ENCODE data around the gene GRID2. TPM values are rescaled to one million over a fixed set of nuclear protein-coding genes. Genes with fewer than 3 reads are reported as not detected.
"Not testable (repeated sequence)": the region's sequence is repeated elsewhere in the genome, so short reads cannot be mapped to it uniquely, and the experiment has no call there.

Gene GRID2
- polyA plus RNA-seq, 3 donors: 3.3 to 6.3 (median 4.8) TPM

DNA sequence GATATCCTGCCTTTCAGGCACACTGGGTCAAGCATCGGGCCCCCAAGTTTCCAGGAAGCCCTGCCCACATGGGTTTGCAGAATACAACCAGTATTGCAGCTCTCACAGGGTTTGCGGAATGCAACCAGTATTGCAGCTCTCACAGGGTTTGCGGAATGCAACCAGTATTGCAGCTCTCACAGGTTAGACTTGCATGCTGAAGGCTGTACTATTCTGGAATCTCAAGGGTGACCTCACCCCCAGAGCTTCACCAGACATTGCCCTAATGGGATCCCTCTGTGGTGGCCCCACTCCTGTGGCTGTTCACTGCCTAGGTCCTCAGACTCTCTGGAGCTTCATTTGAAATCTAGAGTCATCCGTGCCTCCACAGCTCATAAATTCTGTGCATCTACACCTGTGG, 884.1 kb downstream of the GRID2 start:
- DNase-seq (ENCODE audit: extremely low read depth in 1 of 11, low read depth in 9 of 11, low spot score in 4 of 11): no peak

DNA sequence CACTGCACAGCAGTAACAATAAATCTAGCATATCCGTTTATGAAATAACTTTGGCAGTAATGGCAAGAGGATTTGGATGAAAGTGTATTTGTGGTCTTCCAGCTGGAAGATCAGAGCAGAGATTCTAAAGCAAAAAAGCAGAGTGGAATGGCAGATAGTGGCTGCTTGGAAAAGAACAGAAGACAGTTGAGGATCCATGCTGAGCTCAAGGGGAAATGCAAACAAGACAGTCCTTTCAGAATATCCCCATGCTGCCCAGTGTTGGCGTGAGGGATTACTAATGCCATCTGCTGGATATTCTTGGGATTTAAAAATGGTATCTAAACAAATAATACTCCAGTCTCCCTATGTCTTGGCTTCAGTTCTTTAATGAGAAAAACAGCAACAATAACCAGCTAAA, 895.7 kb downstream of the GRID2 start:
- peak in 7 of 11 donors; percentile 13 to 46 (median 31) for DNase-seq (ENCODE audit: extremely low read depth in 1 of 11, low read depth in 9 of 11, low spot score in 4 of 11)

DNA sequence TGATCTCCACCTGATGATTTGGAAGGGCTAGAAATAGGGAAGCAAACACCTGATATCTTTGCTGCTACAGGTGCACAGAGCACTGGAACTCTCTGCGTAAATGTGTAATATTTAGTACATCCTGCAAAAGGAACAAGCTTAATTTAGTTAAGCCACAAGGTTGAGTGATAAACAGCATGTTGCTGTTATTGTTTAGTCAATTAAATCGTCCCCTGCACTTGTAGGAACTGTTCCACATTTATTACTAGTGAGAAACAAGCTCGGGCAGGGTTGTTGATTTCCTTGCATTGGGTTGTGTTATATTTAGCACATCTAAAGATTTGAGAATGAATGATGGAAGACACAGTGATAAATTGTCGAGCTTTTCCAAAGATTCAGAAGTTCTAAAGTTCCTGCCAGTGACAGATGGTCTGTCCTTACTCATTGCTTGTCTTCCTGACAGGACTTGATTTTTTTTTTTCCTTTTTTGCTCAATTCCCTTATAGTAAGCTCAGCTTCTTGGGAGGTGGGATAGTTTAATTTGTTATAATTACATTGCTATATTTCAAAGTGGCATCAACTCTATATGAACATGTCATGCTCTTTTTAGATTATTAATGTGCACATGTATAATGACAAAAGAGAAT, 897.8 kb downstream of the GRID2 start:
- no peak for DNase-seq (ENCODE audit: extremely low read depth in 1 of 11, low read depth in 9 of 11, low spot score in 4 of 11)

DNA sequence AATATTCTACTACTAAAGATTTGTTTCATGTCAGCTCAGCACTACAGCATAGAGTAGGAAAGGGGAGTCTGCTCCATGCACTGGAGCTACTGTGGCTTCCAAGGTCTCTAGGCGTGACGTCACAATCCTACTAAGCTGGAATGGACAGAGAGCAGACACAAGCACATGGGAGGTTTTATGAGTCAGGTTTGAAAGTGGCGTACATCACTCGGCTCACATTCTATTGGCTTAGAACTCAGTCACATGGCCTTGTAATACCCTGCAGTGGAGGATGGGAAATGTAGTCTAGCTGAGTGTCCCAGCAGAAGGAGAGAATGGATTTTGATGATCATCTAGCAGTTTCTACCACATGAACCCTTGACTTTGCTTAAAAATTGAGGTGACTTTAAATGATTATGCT, 899.9 kb downstream of the GRID2 start:
- no peak for DNase-seq (ENCODE audit: extremely low read depth in 1 of 11, low read depth in 9 of 11, low spot score in 4 of 11)

DNA sequence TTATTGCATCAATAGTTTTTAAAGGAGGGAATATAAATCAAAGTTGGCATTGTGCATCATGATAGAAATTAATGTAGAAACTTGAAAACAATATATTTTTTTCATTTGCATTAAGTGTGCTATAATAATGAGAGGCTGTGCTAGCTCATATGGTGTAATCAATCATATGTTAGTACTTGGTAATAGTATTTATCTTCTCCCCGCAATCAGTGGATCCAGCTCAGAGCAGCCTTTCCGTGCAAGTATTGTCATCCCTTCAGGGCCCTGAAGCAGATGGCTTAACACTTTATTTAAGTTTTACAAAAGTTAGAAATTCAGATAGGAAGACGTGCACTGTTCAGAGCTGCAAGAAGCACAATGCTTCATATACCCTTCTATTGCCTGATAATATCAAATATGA, 908.5 kb downstream of the GRID2 start:
- no peak for DNase-seq (ENCODE audit: extremely low read depth in 1 of 11, low read depth in 9 of 11, low spot score in 4 of 11)

DNA sequence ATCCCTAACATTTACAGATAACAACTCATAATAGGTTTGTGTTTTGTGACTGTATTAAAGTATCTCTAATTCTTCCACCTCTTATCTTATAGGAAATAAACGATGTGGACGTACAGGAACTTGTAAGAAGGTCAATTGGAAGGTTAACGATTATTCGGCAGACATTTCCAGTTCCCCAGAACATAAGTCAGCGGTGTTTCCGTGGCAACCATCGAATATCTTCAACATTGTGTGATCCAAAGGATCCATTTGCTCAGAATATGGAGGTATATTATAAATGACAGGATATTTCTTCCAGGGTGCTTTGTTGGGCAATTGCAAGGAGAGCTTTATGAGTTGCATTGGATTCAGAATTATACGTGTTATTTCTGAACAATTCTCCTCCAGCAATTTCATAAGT, 912.9 kb downstream of the GRID2 start:
- DNase-seq (ENCODE audit: extremely low read depth in 1 of 11, low read depth in 9 of 11, low spot score in 4 of 11): no peak

DNA sequence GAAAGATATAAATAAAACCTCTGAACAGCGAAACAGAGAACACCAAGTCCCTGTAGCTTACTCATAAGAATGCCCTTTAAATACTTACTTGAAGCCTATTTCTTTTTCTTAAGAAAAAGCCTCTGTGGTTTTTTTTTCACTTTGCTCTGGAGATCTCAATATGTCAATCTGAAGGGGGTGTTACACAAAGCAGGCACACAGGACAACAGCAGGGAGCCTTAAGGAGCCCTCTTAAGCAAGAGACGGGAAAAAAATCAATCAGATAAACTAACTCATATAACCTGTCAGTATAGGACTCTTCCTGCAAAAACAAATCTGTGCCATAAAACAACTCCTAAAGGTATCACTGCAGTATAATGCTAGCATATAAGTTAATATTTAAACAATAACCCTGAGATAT, 913.7 kb downstream of the GRID2 start:
- DNase-seq (ENCODE audit: extremely low read depth in 1 of 11, low read depth in 9 of 11, low spot score in 4 of 11): no peak

DNA sequence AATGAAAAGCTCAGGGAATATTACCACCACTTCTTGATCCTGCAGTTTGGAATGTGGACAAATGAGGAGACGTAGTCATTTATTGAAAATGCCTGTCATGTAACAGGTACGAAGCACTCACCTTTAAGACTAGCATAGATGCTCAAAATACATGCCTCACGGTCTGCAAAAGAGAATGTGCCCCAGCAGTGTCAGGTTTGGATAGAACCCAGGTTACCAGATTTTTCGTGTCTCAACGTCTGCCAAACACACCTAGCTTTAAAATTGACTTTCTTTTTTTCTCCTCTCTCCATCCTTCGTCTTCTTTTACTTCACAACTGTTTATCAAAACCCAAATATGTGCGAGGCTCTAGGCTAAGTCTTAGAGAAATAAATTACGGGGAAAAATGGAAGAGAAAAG, 918.0 kb downstream of the GRID2 start:
- no peak for DNase-seq (ENCODE audit: extremely low read depth in 1 of 11, low read depth in 9 of 11, low spot score in 4 of 11)

DNA sequence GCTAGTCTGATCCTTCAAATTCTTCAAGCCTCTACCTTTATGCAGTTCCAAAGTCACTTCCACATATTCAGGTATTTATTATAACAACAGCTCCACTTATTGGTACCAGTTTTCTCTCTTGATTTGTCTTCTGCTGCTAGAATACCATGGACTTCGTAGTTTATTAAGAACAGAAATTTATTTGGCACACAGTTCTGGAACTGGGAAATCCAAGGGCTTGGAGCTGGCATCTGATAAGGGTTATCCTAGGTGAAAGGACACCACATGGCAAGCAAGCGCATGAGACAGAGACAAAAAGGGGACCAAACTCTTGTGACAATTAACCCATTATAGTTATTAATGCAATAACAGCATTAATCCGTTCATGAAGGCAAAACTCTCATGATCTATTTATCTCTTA, 924.3 kb downstream of the GRID2 start:
- no peak for DNase-seq (ENCODE audit: extremely low read depth in 1 of 11, low read depth in 9 of 11, low spot score in 4 of 11)

DNA sequence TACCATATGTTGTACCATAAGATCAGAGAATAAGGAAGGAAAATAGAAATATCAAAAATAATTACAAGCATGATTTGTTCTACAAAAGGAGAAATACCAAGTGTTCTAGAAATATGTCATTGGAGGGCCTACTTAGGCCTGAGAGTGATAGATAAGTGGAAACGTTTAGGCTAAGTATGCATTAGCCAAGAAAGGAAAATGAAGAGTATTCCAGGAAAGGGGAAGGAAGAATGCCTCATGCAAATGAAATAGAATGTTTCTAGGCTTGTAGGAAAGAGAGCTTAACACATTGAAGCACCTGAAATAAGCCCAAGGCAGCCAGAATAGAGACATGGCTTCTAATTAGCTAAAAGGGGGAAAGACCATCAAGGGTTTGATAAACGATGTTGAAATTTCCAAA, 929.1 kb downstream of the GRID2 start:
- DNase-seq (ENCODE audit: extremely low read depth in 1 of 11, low read depth in 9 of 11, low spot score in 4 of 11): no peak

DNA sequence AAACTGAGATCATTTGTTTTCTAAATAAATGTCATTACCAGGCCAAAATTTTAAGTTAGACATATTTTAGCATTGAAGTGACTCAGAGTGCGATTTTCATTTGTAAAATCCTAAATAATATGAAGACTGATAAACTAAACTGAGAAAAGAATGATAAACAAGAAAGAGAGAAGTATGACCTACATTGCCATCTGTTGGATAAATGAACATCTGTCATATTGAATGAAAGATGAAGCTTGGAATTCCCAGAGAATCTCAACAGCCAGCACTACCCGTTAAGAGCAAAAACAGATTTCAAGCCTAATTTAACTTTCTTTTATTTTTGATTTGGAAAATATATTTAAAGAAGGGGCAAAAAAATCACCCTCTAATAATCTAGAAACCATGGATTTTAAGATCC, 933.8 kb downstream of the GRID2 start:
- no peak for DNase-seq (ENCODE audit: extremely low read depth in 1 of 11, low read depth in 9 of 11, low spot score in 4 of 11)

DNA sequence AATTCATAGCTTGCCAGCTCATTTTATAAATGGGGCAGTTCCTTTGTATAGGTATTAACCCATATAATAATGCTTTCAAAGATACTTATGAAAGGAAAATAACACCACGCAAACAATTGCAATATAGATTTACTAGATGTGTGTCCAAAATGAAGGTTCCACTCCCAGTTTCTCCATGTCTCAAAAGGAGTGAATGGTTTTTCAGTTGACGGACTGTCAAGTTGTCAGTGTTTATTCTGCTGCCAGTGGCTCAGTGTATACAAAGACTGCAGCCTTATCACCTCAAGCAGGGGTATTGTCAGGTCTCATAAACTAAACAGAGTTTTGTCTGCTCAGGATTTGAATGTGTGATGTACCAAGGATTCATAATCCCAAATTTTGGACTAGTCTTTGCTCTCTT, 939.5 kb downstream of the GRID2 start:
- DNase-seq (ENCODE audit: extremely low read depth in 1 of 11, low read depth in 9 of 11, low spot score in 4 of 11): no peak

DNA sequence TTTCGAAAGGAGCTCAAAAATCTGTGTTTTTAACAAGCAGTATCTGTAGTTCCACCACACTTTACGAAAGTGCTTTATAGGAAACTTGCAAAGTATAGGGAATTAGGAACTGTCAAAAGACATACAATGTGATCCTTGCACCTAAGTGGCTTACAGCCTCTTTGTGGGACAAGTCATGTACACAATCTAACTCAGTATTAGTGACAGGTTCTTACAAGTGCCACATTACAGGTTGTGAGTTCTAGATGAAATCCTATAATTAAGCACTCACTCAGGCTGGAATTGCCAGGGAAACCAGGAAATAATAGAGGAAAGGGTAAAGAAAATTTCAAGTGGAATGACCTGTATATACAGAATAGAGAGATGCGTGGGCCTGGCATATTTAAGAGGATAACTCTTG, 957.4 kb downstream of the GRID2 start:
- DNase-seq (ENCODE audit: extremely low read depth in 1 of 11, low read depth in 9 of 11, low spot score in 4 of 11): no peak

DNA sequence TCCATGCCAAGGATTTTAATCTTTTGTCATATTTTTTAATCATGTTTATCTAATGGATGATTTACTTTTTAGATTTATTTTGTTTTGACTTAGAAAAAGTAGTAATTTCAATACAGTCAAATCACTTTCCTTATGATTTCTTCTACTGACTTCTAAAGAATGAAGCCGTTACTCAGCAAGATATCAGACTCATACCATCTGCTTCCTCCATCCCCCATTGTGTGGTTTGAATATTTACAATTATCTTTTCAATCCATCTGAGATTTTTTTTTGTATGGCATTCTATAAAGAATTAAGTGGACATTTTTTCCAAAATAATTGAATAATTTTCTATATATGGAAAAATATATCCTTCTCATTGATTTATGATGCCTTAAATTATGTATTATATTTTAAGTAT, 959.4 kb downstream of the GRID2 start:
- DNase-seq (ENCODE audit: extremely low read depth in 1 of 11, low read depth in 9 of 11, low spot score in 4 of 11): no peak

DNA sequence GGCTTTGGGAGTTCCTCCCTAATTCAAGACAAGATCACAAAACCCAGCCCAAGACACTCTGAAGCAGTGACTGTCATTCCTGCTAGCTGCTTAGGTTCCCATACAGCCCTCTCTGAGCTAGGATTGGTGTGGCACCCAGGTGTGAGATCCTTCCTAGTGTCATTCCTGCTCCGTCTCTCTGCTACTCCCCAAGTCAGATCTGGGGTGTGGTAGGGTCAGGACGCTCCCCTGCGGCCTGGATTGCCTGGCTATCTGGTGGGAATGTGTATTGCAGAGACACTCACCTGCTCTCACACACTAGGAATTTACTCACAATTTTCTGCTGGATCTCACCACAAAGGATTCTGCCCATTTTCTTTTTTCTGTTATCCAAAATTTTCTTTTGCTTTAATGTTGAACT, 964.0 kb downstream of the GRID2 start:
- no peak for DNase-seq (ENCODE audit: extremely low read depth in 1 of 11, low read depth in 9 of 11, low spot score in 4 of 11)

DNA sequence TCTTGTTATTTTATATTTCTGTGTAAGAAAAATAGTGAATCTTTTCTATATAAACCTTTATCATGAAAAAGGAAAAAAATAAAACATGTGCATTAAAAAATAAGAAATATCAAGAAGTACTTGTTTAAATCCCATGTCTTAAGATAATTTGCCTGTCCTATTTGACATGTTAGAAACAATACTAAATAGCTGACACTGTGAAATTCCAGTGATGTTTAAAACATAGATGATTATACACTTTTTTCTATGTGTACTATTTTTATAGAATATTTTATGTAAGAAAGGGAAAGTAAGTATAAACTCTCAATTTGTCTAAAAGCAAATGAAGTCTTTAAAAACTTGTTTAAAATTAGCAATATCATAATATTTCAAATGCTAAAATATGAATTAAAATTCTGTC, 981.6 kb downstream of the GRID2 start:
- no peak for DNase-seq (ENCODE audit: extremely low read depth in 1 of 11, low read depth in 9 of 11, low spot score in 4 of 11)

DNA sequence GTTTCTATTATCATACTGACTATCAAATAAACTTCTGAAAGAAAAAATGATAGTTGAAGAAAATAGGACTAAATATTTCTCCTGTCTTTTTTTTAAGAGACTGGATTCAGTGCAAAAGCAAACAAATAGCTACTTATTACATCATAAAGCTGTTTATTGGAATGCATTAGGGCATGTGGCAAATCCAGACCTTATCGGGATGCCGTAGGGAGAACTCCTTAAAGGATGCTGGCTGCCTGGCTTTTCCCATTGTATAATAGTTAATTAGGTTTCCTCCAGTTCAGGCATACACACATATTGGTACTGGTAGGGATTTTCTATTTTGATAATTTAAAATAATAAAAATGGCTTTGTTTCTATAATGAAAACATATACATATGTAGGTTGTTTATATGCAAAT, 985.5 kb downstream of the GRID2 start:
- no peak for DNase-seq (ENCODE audit: extremely low read depth in 1 of 11, low read depth in 9 of 11, low spot score in 4 of 11)

DNA sequence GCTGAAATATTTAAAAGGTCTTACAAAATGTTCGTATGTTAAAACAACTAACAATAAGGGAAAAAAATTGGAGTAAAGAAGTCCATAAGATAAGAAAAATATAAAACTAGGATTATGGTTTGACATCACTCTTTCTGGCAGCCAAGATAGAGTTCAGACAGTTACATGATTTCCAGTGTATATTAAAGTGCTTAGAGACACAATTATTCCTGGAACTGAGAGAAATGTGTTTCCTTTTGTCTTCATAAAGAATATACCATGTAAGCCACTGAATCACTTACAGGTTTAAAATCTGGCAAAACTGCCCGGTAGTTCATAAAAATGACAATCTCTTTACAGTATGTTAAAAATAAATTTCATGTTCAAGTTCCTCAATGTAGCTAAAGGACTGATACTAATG, 986.1 kb downstream of the GRID2 start:
- no peak for DNase-seq (ENCODE audit: extremely low read depth in 1 of 11, low read depth in 9 of 11, low spot score in 4 of 11)

DNA sequence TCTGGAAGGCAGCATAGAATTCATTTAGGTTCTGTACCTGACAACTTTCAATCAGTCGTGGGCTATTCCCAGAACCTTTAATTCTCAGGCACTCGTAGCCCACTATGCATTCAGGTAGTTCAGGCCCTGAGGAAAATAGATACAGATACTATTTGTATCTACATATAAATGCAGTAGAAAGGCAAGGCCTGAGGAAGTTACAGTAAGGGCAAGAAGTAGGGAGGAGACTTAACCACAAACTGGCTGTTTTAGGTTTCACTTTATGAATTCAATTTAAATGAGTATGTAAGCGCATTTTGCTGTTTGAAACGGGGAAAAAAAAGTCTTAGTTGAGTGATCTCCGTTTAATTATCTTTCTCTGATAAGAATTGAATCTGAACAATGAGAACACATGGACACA, 995.4 kb downstream of the GRID2 start:
- DNase-seq (ENCODE audit: extremely low read depth in 1 of 11, low read depth in 9 of 11, low spot score in 4 of 11): no peak

DNA sequence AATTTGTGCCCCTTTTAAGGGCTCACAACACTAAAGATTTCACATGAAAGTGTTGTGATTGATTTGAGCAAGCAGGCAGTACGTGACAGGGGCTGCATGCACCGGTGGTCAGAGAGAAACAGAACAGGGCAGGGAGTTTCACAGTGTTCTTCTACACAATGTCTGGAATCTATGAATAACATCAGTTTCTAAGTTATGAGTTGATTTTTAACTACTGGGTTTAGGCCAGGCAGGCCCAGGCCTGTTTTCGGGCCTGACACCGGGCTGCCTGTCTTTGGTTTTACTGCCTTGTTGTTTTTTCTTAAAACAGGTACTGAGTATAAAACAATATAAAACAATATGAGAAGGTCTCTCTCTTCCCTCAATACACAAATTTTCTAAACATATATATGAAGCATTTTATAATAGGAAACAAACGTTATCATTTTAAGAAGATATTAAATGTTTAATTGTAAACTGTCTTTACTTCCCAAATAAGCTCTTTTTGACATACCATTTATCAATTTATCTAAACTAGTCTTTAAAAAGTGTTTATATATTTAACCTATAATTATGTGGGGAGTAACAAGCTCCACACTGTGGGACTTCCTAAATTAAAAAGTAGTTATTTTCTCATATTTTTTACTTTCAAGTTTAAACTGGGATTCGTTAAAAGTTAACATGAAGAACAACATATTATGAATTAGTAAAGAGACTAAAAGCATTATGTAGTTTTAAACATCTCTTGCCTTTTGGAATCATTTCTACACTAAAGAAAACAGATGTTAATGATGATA, 997.2 kb downstream of the GRID2 start:
- not testable (repeated sequence) for DNase-seq (ENCODE audit: extremely low read depth in 1 of 11, low read depth in 9 of 11, low spot score in 4 of 11)

DNA sequence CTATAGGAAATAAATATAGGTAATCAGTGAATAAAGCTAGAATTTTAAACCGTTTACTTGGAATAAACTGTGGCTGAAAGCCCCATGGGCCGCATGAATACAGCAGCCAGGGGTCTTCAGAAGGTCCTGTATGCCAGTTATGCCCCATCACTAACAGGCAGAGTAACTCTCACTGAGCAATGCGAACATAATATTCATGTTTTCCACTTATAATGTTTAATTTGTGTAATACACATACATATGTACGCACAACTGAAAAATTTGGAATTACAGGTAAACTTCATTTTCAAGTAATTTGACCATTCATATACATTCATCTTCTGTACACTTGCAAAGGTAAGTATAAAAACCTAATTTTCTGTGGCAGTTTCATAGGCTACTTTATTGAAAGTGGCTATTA, 998.5 kb downstream of the GRID2 start:
- no peak for DNase-seq (ENCODE audit: extremely low read depth in 1 of 11, low read depth in 9 of 11, low spot score in 4 of 11)

Data from renal cortex interstitium (tissue), 11 donors.